IPS-18c (cell line): ENCODE results near the gene ARHGEF28.

ENCODE experiments used
- H3K4me3 ChIP-seq: 2 replicates; pipeline ENCODE4 v1.7.0; 2013; ENCODE audit warnings: low read depth, mild to moderate bottlenecking, low read length, moderate library complexity; ENCODE audit not compliant: insufficient read depth
- H3K9me3 ChIP-seq: one replicate; pipeline ENCODE4 v1.6.1; 2013; ENCODE audit warnings: mild to moderate bottlenecking, low read length, moderate library complexity; ENCODE audit not compliant: control insufficient read depth, insufficient read depth

Gene ARHGEF28

GRCh38 chr5:73640861-73641320, 14.9 kb downstream of the ARHGEF28 start:
- H3K9me3 ChIP-seq: no peaks in the 10 kb centered on the region
- no peak overlapping the region for H3K4me3 ChIP-seq

GRCh38 chr5:73641811-73642210, 15.8 kb downstream of the ARHGEF28 start:
- no peak overlapping the region for H3K4me3 ChIP-seq

GRCh38 chr5:73642344-73642743, 16.3 kb downstream of the ARHGEF28 start:
- no peak overlapping the region for H3K4me3 ChIP-seq
- H3K9me3 ChIP-seq: no peaks in the 10 kb centered on the region

More at GRCh38 chr5:73641811-73642210, 15.8 kb downstream of the ARHGEF28 start:
- H3K9me3 ChIP-seq: no peaks in the 10 kb centered on the region

GRCh38 chr5:73644385-73644963, 18.5 kb downstream of the ARHGEF28 start:
- no peaks in the 10 kb centered on the region for H3K9me3 ChIP-seq
- 0 out of 2 replicates have a peak overlapping the region, but pooled peaks have one; percentile 3 for H3K4me3 ChIP-seq

- Histone ChIP-seq H3K4me3 (no peak overlapping the region), H3K9me3 (no peaks in the 10 kb centered on the region)
Measured at GRCh38 chr5:73647721-73648120, 21.7 kb downstream of the ARHGEF28 start.

GRCh38 chr5:73648515-73648914, 22.5 kb downstream of the ARHGEF28 start:
- H3K9me3 ChIP-seq: no peaks in the 10 kb centered on the region
- no peak overlapping the region for H3K4me3 ChIP-seq

- Histone ChIP-seq H3K9me3 (no peaks in the 10 kb centered on the region), H3K4me3 (no peak overlapping the region)
Measured at GRCh38 chr5:73649926-73650325, 23.9 kb downstream of the ARHGEF28 start.

- no peaks in the 10 kb centered on the region for H3K9me3 ChIP-seq
- H3K4me3 ChIP-seq: no peak overlapping the region
Measured at GRCh38 chr5:73652391-73652790, 26.4 kb downstream of the ARHGEF28 start.

GRCh38 chr5:73654171-73654811, 28.3 kb downstream of the ARHGEF28 start:
- Histone ChIP-seq H3K4me3 (no peak overlapping the region), H3K9me3 (no peaks in the 10 kb centered on the region)

- H3K9me3 ChIP-seq: no peaks in the 10 kb centered on the region
- no peak overlapping the region for H3K4me3 ChIP-seq
Measured at GRCh38 chr5:73654819-73655318, 28.9 kb downstream of the ARHGEF28 start.

- Histone ChIP-seq H3K9me3 (no peaks in the 10 kb centered on the region), H3K4me3 (no peak overlapping the region)
Measured at GRCh38 chr5:73655521-73656160, 29.6 kb downstream of the ARHGEF28 start.

- Histone ChIP-seq H3K9me3 (no peaks in the 10 kb centered on the region), H3K4me3 (no peak overlapping the region)
Measured at GRCh38 chr5:73661753-73662152, 35.8 kb downstream of the ARHGEF28 start.

- H3K4me3 ChIP-seq: no peak overlapping the region
Measured at GRCh38 chr5:73663161-73663859, 37.3 kb downstream of the ARHGEF28 start.

GRCh38 chr5:73663860-73664240, 37.9 kb downstream of the ARHGEF28 start:
- H3K4me3 ChIP-seq: no peak overlapping the region

More at GRCh38 chr5:73663161-73663859, 37.3 kb downstream of the ARHGEF28 start:
- no peaks in the 10 kb centered on the region for H3K9me3 ChIP-seq

GRCh38 chr5:73664796-73665195, 38.8 kb downstream of the ARHGEF28 start:
- Histone ChIP-seq H3K9me3 (no peaks in the 10 kb centered on the region), H3K4me3 (no peak overlapping the region)

More at GRCh38 chr5:73663860-73664240, 37.9 kb downstream of the ARHGEF28 start:
- no peaks in the 10 kb centered on the region for H3K9me3 ChIP-seq

- H3K4me3 ChIP-seq: no peak overlapping the region
- no peaks in the 10 kb centered on the region for H3K9me3 ChIP-seq
Measured at GRCh38 chr5:73666891-73667290, 40.9 kb downstream of the ARHGEF28 start.

GRCh38 chr5:73668017-73668416, 42.0 kb downstream of the ARHGEF28 start:
- Histone ChIP-seq H3K4me3 (no peak overlapping the region), H3K9me3 (no peaks in the 10 kb centered on the region)
